Peyer's patch (tissue), 4 donors: ENCODE results near the gene OR7G2.

Experiments
- POLR2A ChIP-seq, 2 donors: fragments of 450-650 bp; IDR thresholded peaks; one replicate each; pipeline ENCODE4 v1.5.1; 2017; ENCODE audit warnings: antibody characterized with exemption in 2 of 2, mild to moderate bottlenecking in 2 of 2, moderate library complexity in 2 of 2
- TF ChIP-seq, protein P1 (sequence below), 6 experiments: fragments of 450-650 bp in 4 of 6; fragments of 200-600 bp in 2 of 6; sonication (generic) in 1 of 6; IDR thresholded peaks; one replicate each; pipeline ENCODE4 v1.5.1; 2017 to 2019; ENCODE audit warnings: antibody characterized with exemption in 6 of 6, mild to moderate bottlenecking in 3 of 6, moderate library complexity in 1 of 6

DNA sequence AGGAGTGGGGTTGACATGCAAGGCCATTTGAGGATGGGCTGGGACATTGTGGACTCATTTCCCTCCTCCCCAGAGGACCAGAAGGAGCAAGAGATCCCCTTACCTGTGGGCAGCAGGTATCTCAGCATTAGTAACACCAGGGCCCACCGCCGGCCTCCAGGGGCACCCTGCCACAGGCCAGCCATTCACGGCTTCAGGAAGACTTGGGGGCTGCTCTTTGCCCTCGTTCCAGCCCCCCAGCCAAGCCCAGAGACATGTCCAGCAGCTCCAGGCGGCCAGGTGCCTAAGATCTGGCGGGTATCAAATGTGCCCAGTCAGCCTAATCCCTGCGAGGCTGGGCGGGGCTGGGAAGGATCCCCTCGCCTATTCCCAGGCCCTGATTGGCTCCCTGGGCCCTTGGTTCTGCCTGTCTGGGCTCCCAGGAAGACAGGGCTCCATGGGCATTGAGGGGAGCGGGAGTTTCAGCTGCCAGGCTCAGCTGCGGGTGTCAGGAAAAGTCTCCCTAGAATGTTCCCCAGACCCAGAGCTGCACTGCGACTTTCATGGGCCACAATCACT lies 41.7 kb downstream of the OR7G2 start:
- TF ChIP-seq, protein P1, sequence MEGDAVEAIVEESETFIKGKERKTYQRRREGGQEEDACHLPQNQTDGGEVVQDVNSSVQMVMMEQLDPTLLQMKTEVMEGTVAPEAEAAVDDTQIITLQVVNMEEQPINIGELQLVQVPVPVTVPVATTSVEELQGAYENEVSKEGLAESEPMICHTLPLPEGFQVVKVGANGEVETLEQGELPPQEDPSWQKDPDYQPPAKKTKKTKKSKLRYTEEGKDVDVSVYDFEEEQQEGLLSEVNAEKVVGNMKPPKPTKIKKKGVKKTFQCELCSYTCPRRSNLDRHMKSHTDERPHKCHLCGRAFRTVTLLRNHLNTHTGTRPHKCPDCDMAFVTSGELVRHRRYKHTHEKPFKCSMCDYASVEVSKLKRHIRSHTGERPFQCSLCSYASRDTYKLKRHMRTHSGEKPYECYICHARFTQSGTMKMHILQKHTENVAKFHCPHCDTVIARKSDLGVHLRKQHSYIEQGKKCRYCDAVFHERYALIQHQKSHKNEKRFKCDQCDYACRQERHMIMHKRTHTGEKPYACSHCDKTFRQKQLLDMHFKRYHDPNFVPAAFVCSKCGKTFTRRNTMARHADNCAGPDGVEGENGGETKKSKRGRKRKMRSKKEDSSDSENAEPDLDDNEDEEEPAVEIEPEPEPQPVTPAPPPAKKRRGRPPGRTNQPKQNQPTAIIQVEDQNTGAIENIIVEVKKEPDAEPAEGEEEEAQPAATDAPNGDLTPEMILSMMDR (IDR thresholded peaks at IDR 0.05), result no peak
- no peak for TF ChIP-seq POLR2A (IDR thresholded peaks at IDR 0.05)
